NCI-H2029 (cell line): ENCODE data around the gene EEF2KMT.
"Not testable (repeated sequence)": the region's sequence is repeated elsewhere in the genome, so short reads cannot be mapped to it uniquely, and the experiment has no call there.

Experiments used
- DNase-seq: peaks from one replicate; lab custom pipeline; 2025; lab: John Stamatoyannopoulos, UW

The EEF2KMT gene

DNA sequence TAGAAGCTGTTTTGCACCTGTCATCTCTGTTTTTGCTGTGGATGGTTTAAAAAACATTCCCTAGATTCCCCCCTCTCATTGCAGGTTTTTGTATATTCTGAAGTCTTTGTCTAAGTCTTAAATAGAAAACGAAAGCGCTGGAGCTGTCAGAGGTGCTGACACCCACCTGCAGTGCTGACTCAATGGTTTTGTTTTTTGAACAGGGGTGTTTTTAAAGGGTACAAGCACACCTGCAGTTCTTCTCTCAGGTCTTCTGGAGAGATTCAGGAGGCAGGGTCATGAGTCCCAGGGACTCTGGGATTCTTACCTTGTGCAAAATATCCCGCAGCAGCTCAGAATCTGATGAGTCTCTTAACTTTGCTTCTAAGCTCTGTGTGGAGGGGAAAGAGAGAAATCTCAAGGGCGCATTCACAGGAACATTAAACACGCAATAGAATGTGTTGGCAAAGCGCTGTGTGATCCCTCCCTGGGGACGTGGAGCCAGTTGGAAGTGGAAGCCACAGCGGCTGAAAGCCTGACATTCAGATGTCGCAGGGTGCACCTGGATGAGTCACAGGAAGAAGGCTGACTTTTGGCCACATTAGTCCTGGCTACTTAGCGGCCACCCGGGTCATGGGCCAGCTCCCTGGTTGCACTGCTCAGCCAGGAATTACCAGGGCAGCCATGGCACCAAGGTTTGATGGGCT, 2.3 kb downstream of the EEF2KMT start:
- not testable (repeated sequence) for DNase-seq

GRCh38 chr16:5093746-5094145, 3.8 kb downstream of the EEF2KMT start:
- not testable (repeated sequence) for DNase-seq

DNA sequence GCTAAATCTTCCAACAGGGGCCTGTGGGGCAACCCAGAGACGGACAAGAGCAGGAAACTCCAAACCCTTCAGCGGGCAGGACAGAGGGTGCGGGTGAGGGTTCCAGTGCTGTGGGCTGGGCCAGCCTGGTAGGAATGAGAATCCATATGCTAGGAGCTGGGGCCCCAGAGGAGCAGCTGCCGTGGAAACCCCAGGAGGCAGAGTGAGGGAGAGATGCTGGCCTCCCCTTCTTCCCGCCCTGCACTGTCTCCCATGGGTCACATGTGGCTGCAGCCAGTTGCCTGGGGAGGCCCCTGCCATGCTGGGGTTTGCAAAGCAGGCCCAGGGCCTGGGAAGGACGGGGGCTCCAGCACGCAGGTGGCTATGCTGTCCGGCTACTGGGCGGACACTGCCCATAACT, 4.5 kb downstream of the EEF2KMT start:
- not testable (repeated sequence) for DNase-seq

DNA sequence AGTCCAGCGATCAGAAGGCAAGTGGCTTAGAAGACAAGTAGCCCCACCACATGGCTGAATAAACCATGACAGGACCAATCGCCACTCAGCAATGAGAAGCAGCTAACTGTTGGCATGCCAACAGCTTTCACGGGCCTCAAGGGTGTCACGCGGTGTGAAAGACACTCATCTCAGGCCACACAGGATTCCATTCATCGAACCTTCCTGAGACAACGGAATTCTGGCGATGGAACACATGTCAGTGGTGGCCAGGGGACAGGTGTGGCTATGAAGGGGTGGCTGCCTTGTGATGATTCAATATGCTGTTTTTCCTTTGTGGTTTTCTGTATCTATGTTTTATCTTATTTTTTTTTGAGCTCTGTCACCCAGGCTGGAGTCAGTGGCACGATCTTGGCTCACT, 7.0 kb downstream of the EEF2KMT start:
- not testable (repeated sequence) for DNase-seq

DNA sequence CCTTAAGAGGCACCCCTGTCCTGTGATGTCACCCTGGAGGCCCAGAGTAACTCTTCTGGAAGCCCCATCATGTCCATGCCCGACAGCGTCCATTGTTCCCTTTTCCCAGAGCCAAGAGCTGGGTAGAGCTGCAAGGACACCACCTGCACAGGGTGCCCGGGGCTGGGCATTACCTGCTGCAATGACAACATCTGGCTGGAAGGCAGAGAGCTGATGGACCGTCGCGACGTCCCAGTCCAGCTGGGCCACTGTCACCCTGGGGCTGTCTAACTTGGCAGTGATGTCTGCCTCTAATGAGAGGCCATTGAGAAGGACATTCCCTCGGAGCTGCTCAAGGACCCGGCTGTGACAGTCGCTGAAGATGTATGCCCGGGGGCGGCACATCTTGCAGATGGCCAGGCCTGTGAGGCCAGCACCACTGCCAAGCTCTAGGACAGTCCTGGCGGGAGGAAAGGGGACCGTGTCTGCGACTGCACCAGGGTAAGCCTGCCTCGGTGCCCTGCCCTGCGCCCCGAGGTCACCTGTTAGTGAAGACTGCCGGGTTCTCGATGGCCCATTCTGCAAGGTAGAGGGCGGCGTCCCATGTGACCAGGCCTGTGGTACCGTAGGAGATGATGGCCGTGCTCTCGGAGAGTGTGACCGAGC, 7.6 kb downstream of the EEF2KMT start:
- DNase-seq = not testable (repeated sequence)

DNA sequence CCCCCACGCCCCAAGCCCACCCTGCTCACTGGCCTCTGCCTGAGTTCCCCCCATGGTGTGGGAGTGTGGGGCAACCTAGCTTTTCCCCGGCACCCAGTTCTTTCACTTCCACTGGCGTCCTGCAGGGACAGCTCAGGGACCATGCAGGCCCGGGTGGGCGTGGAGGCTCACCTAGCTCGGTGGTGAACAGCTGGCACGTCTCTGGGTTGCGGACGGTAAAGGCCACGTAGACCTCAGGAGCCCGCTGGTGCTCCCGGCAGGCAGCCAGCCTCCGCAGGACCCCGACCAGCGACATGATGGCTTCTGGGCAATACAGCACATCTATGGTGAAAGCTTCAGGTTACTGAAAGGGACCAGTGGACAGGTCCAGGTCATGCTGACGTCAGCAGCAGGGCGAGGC, 8.7 kb downstream of the EEF2KMT start:
- not testable (repeated sequence) for DNase-seq

GRCh38 chr16:5088086-5088790, 9.4 kb downstream of the EEF2KMT start:
- DNase-seq = not testable (repeated sequence)

- not testable (repeated sequence) for DNase-seq
These were observed 11.9 kb downstream of the EEF2KMT start for GRCh38 chr16:5085716-5086115.

DNA sequence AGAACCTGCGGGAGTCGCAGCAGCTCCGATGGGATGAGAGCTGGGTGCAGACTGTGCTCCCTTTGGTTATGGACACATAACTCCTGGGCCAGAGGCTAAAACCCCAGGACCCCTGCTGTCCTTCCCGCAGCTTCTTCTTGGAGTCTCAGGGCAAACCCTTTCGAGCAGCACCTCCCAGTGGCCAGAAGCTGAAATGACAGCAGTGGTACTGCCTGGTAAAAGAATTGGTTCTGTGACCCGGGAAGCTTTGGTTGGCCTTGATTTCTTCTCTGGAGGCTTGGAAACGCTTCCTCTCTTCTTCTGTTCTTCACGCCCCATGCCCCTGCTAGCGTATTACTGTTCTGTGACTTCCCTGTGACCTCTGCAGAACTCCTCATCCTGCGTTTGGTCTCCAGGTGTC, 12.8 kb downstream of the EEF2KMT start:
- DNase-seq = not testable (repeated sequence)

GRCh38 chr16:5084099-5084731, 13.4 kb downstream of the EEF2KMT start:
- DNase-seq = not testable (repeated sequence)

GRCh38 chr16:5083646-5084045, 13.9 kb downstream of the EEF2KMT start:
- not testable (repeated sequence) for DNase-seq

- not testable (repeated sequence) for DNase-seq
These were observed 16.6 kb downstream of the EEF2KMT start for GRCh38 chr16:5080996-5081395.

GRCh38 chr16:5080461-5080860, 17.1 kb downstream of the EEF2KMT start:
- DNase-seq = not testable (repeated sequence)

DNA sequence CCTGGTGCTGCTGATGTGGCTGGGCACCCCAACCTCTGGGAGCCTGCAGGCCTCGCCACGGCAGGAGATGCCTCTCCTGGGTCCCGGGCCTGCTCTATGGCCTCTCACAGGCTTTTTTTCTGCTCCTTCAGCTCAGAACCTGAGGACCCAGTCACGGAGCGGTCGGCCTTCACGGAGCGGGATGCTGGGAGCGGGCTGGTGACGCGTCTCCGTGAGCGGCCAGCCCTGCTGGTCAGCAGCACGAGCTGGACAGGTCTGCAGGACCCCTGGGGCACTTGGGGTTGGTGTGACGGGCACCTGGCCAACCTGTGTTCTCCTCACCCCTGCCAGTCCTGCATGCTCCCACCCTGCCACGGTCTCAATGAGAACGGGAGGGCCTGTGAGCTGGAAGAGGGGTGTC, 19.0 kb downstream of the EEF2KMT start:
- DNase-seq = no peak

DNA sequence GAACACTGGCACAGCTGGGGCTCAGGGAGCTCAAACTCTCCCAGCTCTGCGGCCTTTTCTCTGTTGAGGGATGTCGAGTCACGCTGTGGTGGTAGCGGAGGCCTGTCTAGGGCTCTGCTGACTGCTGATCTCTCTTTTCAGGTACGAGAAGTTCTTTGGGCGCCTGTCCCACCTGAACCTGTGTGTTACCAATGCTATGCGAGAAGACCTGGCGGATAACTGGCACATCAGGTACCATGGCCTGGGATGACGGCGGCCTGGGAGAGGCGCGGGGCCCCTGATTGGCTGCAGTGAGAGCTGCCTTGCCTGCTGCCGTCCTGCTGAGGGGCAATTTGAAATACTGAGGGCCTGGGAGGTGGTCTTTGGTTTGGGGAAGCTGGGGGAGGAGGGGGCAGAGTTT, 20.3 kb downstream of the EEF2KMT start:
- no peak for DNase-seq

- DNase-seq = no peak
These were observed 22.0 kb downstream of the EEF2KMT start for GRCh38 chr16:5075637-5076036.

DNA sequence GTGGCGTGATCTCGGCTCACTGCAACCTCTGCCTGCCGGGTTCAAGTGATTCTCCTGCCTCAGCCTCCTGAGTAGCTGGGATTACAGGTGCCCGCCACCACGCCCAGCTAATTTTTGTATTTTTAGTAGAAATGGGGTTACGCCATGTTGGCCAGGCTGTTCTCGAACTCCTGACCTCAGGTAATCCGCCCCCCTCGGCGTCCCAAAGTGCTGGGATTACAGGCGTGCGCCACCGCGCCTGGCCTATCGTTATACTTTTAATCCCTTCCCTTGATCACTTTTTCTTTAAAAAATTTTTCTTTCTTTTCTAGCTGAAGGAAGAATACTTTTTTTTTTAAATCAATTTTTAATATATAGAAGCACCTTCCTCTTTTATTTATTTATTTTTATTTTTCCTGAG, 23.8 kb downstream of the EEF2KMT start:
- not testable (repeated sequence) for DNase-seq

- no peak for DNase-seq
These were observed 24.3 kb downstream of the EEF2KMT start for GRCh38 chr16:5073279-5073629.

DNA sequence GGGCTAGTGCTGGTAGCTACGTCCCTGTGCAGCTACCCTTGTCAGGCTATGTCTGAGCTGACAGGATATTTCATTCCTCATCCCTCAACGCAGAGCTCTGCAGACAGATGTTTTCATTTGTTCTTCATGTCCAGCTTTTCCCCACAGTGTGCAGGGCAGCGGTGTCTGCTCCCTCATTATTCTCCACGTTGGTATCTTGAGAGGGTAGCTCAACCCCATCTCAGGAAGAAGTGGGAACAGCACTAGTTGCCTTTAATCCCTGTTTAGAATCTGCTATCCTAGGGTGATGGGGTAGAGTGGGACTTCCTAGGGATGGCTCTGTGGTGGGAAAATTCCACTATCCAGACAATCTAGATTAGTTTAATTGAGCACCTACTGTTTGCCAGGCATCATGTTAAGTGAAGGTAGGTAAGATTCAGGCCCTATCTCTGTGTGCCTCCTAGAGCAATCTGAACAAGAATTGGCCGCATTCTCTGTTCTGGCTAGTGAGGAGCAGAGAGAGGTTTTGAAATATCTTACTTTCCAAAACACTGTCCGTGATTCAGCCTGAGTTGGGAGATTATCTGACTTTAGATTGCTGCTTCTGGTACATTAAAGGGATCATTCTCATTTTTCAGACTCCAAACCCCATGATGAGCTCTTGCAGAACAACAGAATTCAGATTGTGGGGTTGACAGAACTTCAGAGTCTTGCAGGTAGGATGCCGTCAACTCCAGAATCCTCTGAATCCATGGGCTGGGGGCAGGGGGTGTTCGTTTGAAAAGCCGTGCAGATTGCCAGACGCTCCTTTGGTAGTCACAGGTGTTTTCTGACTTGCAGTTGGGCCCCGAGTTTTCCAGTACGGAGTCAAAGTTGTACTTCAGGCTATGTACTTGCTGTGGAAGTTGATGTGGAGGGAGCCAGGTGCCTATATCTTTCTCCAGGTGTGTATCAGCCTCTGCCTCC, 25.0 kb downstream of the EEF2KMT start:
- no peak for DNase-seq

GRCh38 chr16:5071681-5072333, 25.8 kb downstream of the EEF2KMT start, which contains the start of gene ALG1:
ALG1 (plus strand) TSS chr16:5071843; CDS start chr16:5071850, 7 bp downstream.
- peak; percentile 84 for DNase-seq

DNA sequence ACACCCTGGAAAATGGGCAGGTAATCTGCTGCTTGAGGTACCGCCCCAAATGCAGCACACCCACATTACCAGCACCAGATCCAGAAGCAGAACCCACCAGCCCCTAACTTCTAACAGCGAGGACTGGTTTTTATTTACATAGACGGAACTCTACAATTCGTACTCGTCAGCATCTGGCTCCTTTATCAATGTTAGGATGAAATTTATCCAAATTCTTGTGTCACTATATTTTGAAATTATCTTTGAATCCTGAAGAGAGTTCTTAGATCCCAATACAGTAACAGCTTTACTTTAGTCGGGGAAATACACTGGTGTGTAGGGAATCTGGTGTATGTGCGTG, 26.3 kb downstream of the EEF2KMT start:
- no peak for DNase-seq
